Ecto neural progenitor cell (in vitro differentiated cells): ENCODE measurements around the gene ITGAE.

ENCODE experiments used
- DNase-seq: peaks from one replicate; pipeline ENCODE4 v3.0.0-alpha.2; 2018; ENCODE audit warnings: low spot score

ITGAE gene

DNA sequence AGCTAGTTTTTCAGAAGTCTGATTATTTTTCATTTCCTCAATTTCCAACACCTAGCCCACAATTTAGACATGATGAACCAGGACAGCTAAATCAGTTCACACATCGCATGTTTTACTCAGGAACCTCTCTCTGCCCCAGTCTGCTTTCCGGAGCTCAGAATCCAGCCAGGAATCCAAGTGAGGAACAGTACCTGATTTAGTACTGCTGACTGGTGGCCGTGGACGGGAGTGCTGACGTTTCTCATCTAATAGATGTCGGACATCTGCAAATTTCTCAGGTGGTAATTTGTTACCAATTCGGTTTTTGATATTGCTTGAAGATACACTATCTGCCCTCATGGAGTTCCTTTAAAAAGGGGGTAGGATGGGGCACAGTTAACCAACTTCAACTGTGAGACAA, 14.9 kb upstream of the ITGAE start:
- DNase-seq = no peak

DNA sequence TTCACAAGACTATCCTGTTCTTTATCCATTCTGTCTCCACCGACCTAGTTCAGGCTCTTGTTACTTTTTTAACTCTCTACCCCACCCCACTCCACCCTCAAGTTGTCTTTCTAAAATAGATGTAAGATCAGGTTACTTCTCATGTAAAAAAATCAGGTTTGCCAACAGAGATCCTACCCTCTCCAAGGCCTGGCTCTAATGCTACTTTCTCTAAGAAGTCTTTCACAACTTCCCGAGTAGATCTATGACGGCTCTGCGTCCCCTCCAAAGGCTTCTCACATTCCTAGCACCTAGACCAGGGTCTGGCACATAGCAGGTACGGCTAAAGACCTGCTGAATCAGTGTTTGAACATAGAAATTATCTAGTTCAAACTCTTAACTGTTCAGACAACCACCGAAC, 14.1 kb upstream of the ITGAE start:
- DNase-seq = no peak

DNA sequence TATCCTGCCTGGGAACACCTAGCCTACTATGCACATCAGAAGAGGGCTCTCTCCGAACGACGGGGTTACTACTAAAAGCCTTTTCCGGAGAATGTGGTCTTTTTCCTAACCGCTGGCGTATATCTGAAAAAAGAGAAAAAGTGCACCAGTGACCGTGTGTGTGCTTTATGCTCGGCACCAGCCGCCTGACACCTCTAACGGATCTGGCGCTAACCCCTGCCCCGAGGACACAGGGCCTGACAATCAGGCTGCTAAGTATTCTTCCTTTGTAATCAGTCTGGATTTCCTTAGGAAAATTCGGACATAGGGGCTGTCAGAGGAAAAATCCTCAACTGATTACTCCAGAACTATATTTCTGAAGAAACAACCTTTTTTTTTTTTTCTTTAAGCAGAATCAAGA, 13.4 kb upstream of the ITGAE start:
- no peak for DNase-seq

DNA sequence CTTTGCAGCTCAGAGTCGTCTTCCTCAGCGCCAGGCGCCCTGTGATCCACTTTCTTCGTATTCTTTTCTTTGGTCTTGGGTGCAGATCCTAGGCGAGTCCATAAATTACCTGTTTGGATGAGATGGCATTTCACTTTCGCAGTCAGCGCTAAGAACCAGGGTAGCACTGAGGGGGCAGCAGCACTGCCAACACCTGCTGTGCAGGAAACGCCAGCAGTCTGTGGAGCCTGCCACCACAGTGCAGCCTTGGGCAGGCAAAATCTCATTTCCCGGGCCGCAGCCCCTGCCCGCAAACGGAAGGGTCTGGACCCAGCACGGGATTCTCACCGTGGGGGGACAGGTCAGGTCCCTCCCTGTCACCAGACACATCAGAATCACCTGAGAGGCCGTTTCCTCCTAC, 12.2 kb upstream of the ITGAE start:
- no peak for DNase-seq

DNA sequence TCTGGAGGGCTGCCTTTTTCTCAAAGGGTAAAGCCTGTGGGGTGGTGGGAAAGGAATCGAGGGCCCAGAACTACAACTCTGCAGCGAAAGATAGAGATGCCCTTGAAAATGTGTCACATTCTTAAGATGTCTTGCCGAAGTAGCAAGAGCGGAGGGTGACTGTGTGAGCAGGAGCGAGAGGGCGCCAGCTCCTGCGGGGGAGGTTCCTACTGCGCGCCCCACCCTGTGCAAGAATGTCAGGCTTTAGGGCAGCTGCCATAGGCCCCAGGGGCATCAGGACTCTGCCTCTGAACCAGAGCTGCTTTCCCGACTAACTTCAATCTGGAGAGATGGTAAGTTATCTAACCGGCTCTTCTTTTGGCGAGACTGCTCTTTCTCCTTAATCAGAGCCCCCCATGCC, 11.8 kb upstream of the ITGAE start:
- no peak for DNase-seq

DNA sequence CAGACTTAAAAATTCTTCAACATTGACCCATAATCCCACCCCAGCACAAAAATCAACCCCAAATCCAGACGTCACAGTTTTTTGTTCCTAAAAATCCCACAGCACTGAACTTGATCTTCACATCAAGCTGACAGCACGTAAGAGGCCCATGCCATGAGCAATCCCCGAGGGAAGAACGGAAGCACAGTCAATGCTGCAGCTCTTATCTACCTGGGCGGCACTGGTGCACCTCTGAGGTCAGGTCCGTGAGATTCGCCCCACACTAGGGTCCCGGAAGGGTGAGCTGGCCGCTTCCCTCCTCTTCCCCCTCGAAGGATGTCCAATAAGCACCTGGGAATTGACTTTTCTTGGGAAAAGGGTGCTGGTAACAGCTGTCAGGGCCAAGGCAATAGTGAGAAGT, 11.3 kb upstream of the ITGAE start:
- DNase-seq = no peak

DNA sequence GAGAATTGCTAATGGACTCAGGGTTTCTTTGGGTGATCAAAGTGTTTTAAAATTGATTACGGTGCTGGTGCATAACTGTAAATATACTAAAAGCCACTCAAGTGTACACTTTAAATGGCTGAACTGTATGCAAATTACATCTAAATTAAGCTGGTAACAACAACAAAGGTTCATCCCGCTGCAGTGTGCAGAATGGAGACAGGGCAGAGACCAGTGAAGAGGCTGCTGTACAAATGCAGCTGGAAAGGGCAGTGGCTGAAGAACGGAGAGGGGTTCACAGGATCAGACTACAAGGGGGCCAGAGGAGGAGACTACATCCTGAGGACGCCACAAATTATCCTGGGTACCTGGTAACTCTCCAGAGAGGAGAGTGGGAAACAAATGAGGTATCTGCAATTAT, 9.0 kb upstream of the ITGAE start:
- no peak for DNase-seq

DNA sequence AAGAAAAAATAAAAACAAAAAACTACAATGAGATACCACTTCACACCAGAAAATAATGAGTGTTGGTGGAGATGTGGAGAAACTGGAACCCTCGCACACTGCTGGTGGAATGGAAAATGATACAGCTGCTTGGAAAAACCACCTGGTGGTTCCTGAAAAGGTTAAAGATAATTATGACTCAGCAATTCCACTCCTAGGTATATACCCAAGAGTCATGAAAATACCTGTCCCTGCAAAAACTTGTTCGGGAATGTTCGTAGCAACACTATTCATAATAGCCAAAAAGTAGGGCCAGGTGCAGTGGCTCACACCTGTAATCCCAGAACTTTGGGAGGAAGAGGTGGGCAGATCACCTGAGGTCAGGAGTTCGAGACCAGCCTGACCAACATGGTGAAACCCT, 8.1 kb upstream of the ITGAE start:
- no peak for DNase-seq

DNA sequence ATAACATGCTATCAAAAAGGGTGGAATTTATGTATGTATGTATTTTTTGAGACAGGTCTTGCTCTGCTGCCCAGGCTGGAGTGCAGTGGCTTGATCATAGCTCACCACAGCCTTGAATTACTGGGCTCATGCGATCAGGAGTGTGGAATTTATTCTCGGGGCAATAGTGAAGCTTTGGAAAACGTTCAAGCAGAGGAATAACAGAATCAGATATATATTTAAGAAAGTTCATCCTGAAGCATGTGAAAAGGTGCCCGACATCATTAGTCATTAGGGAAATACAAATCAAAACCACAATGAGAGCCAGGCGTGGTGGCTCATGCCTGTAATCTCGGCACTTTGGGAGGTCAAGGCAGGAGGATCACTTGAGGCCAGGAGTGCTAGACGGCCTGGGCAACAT, 7.7 kb upstream of the ITGAE start:
- no peak for DNase-seq

DNA sequence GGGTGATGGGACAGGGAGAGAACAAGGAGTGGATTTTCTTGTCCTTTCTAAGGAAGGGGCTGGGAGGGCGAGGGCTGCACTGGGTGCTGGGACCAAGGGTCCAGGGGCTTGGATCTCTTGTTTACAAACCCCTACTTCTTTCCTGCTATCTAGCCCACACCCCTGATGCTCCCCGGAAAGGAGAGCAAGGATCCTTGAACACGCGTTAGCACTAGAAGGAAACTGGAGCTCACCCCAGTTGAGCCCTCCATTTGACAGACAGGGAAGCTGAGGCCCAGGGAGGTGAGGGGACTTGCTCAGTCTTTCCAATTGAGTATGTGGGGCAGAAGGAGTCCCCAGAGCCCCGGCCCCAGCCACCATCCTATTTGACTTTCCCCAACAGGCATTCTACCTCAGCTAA, 4.6 kb upstream of the ITGAE start:
- no peak for DNase-seq

DNA sequence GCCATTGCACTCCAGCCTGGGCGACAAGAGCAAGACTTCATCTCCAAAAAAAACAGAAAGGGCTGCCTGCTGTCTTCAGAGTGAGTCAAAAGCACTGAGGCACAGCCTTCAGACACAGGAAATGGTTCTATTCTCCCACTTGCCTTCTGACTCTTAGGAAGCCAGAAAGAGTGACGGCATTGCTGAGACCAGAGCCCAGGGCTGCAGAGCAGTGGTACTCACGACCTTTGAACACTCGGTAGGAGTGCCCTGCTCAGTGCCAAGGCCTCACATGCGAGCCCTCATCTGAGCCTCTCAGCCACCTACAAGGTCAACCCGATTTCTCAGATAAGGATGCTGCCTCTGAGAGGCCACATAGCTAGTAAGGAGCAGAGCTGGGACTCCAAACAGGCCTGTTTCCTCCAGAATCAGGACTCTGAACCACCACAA, 3.5 kb upstream of the ITGAE start:
- DNase-seq = no peak

DNA sequence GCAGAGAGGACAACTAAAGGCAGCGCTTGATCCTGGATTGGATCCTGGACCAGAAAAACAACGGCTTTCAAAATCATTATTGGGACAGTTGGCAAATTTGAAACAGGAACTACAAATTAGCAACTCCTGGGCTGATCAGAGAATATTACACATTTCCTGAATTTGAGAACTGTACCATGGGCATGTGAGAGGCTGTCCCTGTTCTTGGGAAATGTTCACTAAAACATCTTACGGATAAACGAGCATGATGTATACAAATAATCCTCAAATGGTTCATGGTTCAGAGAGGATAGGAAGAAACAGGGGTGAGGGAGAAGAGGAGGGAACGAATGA, 2.3 kb upstream of the ITGAE start:
- no peak for DNase-seq

DNA sequence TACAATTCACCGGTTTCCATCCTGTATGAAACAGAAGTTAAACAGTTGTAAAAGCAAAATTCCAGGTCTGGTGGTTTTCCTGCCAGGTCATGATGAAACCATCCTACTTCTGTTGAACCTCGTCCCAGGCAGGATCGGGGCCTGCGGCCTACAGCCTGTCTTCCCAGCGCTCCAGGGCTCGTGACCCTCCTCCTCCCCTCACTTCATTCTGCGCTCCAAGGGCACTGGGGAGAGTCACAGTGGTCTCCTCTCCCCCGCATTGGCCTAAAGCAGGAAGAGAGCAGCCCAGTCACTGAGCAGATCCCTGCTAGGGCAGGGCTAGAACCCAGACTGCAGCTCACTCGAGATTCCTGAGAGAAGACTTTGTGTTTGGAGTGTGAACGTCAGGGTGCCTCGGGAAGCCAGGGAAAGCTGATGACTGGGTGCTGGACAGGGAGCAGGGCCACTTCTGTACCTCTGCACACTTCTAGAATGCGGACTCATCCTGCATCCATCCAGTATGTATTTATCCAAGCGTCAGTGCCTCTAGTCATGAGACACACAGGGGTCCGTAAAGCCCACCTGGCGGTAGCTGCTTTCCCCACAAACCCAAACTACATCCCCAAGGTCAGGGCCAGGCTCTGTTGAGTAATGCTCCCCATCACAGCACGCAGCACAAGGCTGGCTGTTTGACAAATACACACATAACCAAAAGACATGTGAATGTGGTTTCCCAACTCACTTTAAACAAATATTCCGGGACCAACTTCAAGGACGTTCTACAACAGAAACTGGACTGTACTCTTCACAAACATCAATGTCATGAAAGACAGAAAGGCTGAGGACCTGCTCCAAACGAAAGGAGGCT, 1.7 kb upstream of the ITGAE start:
- DNase-seq = no peak

DNA sequence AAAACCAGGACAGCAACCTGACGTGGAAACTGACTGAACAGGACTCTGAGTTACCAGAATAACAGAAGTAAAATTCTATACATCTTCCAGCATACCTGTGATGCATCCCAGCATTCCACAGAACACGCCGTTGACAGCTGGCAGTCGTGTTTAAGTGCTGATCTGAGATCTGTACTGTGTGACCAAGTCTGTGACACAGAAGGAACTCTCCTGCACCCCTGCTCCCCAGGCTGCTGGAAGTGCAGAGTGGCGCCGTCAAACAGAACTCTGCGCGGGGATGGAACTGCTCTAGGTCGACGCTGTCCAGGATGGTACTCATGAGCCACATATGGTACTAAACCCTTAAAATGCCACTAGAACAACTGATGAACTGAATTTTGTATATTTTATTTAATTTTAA, 804 bp upstream of the ITGAE start:
- DNase-seq = no peak

DNA sequence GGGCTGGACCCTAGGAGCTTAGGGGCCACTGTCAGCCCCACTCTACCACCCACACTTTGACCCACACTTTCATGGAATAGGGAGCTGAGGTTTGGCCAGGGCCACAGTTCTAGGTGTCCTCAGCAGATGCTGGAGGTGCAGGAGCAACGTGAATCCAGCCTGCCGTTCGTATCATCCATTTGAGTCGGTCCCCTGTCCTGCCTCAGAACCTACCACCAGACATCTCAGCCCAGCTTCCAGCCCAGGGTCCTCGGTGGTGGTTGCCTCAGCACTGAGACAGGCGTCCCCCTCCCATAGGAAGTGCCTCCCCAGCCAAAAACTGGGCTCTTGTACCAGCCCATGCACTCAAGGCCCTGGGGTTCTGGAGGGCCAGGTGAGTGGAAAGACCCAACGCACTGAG, 359 bp upstream of the ITGAE start:
- no peak for DNase-seq

DNA sequence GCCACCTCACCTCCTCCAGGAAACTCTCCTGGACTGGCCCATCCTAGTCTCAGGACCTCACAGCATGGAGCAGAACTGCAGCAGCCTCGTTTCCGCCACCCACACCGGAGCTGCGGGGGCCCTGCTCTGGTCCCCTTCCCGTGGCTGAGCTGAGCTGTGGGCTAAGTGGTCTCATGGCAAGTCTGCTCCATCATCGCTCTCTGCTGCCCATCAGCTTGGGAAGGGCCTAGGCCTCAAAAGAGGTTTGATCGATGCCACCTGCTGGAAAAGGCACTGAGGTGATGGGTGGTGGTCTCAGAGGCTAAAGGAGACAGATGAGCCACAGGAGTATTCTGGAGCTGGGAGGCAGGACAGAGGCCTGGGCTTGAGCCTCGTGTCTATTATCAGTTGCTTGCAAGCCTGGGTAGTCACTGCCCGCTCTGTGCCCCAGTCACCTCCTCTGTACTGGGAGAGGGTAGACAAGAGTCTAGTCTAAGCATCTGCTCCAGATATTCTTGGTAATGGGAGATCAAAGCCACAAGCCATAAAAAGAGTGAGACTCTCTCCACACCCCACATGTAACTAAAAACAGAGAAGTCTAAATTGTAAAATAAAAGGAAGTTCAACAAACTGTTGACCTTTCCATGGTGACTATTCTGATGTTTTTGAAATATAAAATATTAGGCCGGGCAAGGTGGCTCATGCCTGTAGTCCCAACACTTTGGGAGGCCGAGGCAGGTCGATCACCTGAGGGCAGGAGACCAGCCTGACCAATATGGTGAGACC, 1.6 kb downstream of the ITGAE start:
- DNase-seq = no peak

DNA sequence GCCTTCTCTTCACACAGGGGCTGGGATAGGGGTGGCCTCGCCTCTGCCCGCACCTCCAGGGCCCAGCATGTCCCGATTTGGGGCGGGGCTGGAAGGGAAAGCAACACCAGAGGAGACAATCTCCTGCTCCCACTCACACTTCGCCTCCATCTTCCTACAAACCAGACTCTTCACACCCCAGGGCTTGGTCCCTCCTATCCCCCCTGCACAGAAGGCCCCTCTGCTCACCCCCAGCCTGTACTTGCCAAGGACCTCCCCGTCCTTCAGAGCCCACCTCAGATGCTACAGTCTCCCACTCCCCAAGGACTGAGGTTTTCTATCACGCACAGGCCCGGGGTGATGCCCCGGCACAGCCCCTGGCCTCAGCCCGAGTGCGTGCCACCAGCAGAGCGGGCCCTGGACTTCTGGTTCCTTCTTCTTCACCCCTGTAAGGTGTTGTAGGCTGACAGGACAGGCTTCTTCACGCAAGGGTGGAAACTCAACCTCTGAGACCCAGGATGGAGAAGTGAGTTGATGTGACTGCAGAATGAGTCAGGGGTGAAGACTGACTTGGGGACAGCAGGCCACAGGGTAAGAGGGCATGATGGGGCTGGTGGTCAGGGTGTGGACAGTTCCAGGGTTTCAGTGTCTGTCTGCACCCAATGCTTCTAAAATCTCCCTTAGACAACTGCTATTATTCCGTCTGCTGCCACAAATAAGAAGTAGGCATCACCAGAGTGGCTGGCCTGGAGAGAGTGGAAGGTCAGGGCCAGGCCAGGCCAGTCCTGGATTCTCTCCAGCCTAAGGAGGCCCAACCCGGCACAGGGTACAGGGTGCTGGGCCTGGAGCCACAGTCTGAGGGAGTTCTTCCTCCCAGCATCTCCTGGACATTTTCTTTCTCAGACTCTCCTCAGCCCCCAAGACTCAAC, 2.5 kb downstream of the ITGAE start:
- no peak for DNase-seq

DNA sequence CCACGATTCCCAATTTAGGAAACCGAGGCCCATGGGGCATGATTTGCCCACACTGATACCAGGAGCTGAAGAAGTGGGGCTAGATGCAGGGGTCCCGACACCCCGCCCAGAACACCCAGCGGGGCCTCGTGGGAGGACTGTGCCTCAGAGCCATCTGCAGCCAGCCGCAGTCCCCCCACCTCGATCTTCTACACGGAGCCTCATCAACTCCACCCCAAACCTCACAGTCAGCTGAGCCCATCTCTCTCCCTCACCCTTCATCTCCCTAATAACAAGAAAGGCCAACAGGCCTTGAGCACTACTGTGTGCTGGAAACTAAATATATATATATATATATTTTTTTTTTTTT, 4.2 kb downstream of the ITGAE start:
- DNase-seq = no peak

DNA sequence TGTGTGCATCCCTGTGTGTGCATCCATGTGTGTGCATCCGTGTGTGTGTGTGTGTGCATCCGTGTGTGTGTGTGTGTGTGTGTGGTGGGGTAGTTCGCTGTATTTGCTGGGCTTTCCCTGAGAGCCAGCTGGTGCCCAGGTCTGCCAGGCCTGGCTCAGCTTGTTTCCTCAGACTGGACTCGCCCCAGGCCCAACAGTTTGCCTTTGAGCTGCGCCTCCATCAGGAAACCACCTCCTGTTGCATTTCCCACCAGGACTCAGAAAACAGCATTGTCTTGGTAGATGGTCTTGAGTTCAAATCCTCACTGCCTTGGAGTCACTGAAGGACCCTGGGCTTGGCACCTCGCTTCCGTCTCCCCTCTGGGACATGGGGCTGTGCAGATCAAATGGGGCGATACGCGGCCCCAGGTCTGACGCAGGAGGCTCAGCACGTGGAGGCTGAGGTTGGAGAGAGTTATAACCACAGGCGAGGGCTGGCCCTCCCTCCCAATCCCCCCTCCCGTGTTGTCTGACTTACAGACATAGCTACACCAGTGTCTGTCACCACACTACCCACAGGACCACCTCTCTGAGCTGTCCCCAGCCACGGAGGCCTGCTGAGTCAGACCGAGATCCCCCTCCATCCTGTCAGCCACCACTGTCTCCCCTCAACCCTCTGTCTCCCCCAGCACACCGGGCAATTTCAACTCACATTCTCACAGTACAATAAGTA, 4.7 kb downstream of the ITGAE start:
- no peak for DNase-seq

DNA sequence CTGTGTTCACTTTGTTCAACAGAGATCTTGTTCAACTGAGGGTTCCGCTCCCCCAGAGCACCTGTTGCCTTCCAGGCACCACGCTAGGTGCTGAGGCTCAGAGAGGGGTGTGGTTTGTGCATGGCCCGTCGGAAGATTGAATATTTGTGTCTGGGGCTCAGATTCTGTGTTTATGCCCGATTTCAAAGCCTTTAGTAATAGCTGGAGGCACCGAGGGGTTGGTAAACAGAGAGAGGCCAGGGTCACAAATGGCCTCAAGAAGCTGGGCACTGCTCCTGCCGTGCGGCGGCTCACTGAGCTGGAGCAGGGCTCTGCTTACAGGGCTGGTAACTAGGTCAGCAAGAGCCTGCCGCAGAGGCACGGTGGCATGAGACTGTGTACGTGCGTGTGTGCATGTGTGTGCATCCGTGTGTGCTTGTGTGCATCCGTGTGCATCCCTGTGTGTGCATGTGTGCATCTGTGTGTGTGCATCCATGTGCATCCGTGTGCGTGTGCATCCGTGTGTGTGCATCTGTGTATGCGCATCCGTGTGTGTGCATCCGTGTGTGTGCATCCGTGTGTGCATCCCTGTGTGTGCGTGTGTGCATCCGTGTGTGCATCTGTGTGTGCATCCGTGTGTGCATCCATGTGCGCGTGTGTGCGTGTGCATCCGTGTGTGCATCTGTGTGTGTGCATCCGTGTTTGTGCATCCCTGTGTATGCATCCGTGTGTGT, 5.4 kb downstream of the ITGAE start:
- no peak for DNase-seq

DNA sequence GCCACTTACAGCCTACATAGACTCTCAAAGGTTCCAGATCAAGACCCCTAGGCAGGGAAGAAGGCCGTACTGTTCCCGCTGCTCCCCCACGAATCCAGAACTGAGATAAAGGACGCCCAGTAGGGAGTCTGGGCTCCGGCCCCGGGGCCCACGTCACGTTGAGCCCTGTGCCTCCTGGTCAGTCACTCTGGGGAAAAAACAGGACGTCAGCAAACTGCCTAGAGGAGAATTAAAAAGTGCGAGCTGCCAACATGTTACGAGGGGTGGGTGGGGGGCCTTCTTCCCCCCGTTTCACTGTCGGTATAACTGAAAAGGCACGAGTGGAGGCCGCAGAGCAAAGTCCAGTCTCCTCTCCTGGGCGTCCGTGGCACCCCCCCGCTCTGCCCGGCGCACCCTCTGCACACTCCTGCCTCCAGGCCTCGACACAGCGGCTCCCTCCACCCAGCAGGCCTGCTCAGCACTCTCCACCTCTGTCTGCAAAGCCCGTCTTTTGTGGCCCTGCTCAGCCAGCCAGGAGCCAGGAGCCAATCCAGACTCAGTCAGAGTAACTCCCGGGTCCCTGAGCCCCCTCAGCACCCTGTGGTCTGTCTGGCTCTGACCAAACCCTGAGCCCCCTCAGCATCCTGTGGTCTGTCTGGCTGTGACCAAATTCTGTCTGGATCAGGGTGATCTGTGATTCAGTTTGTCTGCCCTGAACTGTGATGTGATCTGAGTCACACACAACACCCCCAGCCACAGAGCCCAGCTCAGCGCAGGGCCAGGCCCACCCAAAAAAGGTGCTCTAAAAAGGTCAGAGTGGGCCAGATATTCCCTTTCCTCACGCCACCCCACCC, 6.2 kb downstream of the ITGAE start:
- DNase-seq = no peak
